ENCODE data around the gene GXYLT2.
"Not testable (repeated sequence)": the region's sequence is repeated elsewhere in the genome, so short reads cannot be mapped to it uniquely, and the experiment has no call there.

The GXYLT2 gene

GRCh38 chr3:72892870-72893269 lies 5.0 kb downstream of the GXYLT2 start:
- DNase-seq = no peak

- DNase-seq = no peak
Observed at GRCh38 chr3:72894976-72895552, 7.2 kb downstream of the GXYLT2 start.

GRCh38 chr3:72896996-72897757 lies 9.3 kb downstream of the GXYLT2 start:
- no peak for DNase-seq

GRCh38 chr3:72897758-72898007 lies 9.8 kb downstream of the GXYLT2 start:
- no peak for DNase-seq

- DNase-seq = no peak
Observed at GRCh38 chr3:72899349-72899765, 11.5 kb downstream of the GXYLT2 start.

GRCh38 chr3:72900048-72900447 lies 12.2 kb downstream of the GXYLT2 start:
- no peak for DNase-seq

- DNase-seq = no peak
Observed at GRCh38 chr3:72901840-72902239, 14.0 kb downstream of the GXYLT2 start.

GRCh38 chr3:72903004-72903403 lies 15.2 kb downstream of the GXYLT2 start:
- DNase-seq = no peak

- DNase-seq = no peak
Observed at GRCh38 chr3:72904163-72904562, 16.3 kb downstream of the GXYLT2 start.

GRCh38 chr3:72906154-72906553 lies 18.3 kb downstream of the GXYLT2 start:
- DNase-seq = no peak

- no peak for DNase-seq
Observed at GRCh38 chr3:72907131-72907711, 19.4 kb downstream of the GXYLT2 start.

GRCh38 chr3:72907731-72908620 lies 20.1 kb downstream of the GXYLT2 start:
- DNase-seq = no peak

GRCh38 chr3:72909591-72909990 lies 21.7 kb downstream of the GXYLT2 start:
- no peak for DNase-seq

- no peak for DNase-seq
Observed at GRCh38 chr3:72912532-72912931, 24.7 kb downstream of the GXYLT2 start.

GRCh38 chr3:72914383-72914782 lies 26.5 kb downstream of the GXYLT2 start:
- DNase-seq = no peak

GRCh38 chr3:72916250-72916649 lies 28.4 kb downstream of the GXYLT2 start:
- no peak for DNase-seq

GRCh38 chr3:72919520-72919919 lies 31.7 kb downstream of the GXYLT2 start:
- no peak for DNase-seq

- DNase-seq = no peak
Observed at GRCh38 chr3:72924055-72924454, 36.2 kb downstream of the GXYLT2 start.

GRCh38 chr3:72928781-72929735 lies 41.2 kb downstream of the GXYLT2 start:
- DNase-seq = not testable (repeated sequence)

GRCh38 chr3:72930754-72931153 lies 42.9 kb downstream of the GXYLT2 start:
- no peak for DNase-seq

- no peak for DNase-seq
Observed at GRCh38 chr3:72932416-72932815, 44.6 kb downstream of the GXYLT2 start.

GRCh38 chr3:72938471-72939265 lies 50.8 kb downstream of the GXYLT2 start:
- DNase-seq = peak; percentile 1

Data from NCI-H1694 (cell line).